Pons (tissue), 1 donor: Measurements from ENCODE around the gene ZBTB20.

Experiments
- DNase-seq: peaks from one replicate; pipeline ENCODE4 v3.0.0-alpha.2; 2016; ENCODE audit warnings: low spot score

The ZBTB20 gene

DNA sequence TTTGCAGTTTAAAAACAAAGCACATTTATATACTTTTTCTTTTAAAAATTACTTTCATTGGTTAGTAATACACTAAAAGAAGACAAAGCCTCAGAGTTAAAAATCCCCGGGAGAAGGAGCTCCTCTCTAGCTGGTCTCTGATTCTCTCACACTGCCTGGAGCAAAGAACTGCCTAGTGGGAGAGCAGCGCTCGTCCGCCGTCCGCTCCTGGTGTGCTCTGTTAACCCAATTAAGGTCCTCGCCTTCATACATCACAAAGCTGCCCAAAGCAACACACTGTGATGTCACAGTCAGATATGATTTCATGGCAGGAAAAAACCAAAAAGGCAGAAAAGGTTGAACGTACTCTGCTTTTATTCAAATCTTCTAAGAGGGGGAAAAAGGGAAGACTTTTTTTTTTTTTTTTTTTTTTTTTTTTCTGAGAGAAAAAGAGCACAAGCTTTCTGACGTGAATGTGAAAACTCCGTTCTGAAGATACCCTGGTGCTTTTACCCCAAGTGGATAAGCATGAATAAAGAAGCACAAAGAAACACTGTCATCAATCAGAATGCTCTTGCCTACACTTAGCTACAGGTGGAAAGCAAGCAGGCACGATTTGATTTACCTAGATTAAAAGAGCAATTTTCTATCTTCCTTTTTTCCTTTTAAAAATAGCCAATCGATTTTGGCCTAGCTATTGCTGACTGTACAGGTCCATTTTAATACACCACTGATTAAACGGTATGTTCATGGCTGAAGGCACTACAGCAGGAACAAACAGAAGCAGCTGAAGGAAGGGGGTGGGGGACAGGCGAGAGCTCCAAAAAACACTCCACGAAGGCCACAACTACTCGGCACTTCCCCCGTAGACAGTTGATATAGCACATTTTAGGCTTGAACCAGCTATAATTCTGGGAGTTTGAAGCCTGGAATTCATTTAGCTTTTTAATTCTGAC is 738.1 kb downstream of the ZBTB20 start:
- DNase-seq = no peak

DNA sequence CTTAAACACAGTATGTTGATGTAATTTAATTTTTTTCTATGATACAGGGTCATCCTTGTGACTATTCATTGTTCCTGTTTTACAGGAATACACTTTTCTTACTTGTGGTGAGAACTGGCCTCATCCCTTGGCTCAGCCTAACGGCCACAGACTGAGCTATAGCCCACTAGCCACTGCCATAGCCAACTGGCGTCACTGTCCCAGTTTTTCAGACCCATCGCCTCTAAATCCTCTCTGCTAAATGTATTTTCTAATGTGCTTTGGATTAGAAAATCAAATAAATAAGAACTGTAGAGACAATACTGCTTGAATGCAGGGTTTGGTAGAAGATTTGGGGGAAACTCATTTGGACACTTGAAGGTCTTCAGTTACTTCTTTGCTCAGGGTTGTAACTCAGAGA is 740.2 kb downstream of the ZBTB20 start:
- no peak for DNase-seq

GRCh38 chr3:114406286-114406685 is 740.8 kb downstream of the ZBTB20 start:
- no peak for DNase-seq

DNA sequence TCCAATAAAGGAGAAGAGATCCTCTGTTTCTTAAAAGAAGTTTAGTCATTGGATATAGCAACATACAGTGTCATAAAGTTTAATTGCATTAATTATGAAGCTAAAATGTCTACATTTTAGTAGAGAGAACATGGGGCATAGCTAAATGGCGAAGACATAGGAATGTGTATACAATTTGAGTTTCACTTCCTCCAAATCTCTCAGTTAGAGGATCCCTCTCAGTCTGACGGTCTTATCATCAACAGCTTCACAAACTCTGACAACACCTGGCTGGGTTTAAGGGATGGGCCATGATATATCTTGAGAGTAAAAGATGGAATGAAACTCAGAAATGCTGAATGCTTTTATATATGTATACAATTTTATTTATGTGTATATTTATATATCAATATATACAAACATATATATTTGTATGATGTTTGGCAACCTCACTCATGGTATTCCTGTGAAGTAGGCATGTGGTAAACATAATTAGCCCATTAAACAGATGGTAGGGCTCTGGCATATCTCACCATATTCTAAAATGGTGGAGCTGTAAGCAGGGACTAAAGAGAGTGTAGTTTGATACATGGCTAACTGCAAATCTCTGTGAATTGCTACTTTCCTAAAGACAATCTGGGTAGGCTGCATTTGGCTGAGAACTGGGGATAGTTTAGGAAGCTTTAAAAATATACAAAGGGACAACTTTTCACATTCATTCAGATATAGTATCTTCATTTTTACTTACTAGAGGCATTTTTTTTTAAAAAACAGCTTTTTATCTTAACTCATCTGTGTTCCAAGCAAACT is 741.7 kb downstream of the ZBTB20 start:
- no peak for DNase-seq

- peak; percentile 79 for DNase-seq
Observed at GRCh38 chr3:114404590-114404989, 742.5 kb downstream of the ZBTB20 start.

GRCh38 chr3:114402838-114403237 is 744.2 kb downstream of the ZBTB20 start:
- no peak for DNase-seq

- no peak for DNase-seq
Observed at GRCh38 chr3:114401346-114401745, 745.7 kb downstream of the ZBTB20 start.

GRCh38 chr3:114400371-114400770 is 746.7 kb downstream of the ZBTB20 start:
- DNase-seq = no peak

DNA sequence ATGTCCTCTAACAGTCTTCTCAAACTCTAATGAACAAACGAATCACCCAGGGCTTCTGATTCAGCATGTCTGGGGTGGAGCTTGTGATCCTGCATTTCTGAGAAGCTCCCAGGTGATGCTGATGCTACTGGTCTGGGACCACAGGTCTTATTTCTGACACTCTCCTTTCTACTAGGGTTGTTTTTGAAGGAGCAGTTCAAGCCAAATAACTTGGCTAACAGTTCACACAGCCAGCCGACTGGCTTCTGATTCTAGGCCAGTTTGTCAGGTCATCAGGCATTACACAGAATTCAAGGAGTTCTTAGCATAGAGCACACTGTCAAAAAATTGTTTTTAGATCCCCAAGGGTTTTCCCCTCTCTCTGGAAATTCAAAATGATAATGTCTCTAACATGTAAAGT is 752.5 kb downstream of the ZBTB20 start:
- DNase-seq = no peak

GRCh38 chr3:114393367-114394072 is 753.6 kb downstream of the ZBTB20 start:
- DNase-seq = no peak

DNA sequence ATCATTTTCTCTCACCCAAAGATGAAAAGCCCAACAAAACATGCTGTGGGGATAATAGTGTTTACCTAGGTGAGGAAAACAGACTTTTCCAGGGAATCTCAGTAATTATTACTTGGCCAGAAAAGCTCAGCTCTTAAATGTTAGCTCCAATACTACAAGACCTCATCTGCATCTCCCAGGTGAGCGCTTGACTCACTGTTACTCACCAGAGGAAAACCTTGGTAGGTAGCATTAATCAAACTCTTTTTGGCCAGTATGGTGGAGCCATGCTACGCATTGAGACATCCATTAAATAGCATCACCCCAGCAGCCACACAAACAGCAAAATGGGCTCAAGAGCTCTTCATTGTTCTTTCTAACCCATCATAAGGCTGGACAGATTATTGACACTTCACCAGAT is 754.3 kb downstream of the ZBTB20 start:
- DNase-seq = no peak

GRCh38 chr3:114389156-114389555 is 757.9 kb downstream of the ZBTB20 start:
- no peak for DNase-seq

- DNase-seq = no peak
Observed at GRCh38 chr3:114384558-114384903, 762.6 kb downstream of the ZBTB20 start.

DNA sequence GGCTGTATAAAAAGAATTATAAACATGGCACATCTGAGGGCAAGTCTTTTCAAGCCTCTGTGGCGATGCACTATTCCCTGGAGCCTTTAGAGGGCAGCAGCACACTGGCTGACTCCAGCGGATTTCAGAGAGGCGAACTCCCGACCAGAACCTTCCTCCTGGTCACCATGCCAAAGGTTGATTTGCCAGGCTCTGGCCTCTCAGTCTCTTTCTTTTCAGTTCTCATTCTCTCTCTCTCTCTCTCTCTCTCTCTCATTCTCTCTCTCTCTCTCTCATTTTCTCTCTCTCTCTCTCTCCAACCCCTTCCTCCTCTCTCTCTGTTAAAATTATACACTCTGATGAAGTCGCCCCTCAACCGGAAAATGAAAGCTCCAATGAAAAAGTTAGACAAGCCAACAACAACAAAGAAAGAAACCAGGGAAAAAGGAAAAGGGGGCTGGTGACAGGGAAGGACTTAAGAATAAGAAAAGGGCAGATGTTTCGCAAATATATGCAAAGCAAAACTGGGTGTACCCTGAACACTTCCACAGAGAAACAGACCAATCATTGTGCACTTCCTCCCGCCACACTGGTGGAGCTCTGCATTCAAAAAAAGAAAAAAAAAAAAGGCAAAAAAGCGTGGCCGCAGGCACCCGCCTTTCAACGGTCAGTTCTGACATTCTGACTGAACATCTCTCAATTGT is 763.1 kb downstream of the ZBTB20 start:
- DNase-seq = peak; percentile 96

GRCh38 chr3:114380233-114380651 is 766.8 kb downstream of the ZBTB20 start:
- DNase-seq = peak; percentile 97

DNA sequence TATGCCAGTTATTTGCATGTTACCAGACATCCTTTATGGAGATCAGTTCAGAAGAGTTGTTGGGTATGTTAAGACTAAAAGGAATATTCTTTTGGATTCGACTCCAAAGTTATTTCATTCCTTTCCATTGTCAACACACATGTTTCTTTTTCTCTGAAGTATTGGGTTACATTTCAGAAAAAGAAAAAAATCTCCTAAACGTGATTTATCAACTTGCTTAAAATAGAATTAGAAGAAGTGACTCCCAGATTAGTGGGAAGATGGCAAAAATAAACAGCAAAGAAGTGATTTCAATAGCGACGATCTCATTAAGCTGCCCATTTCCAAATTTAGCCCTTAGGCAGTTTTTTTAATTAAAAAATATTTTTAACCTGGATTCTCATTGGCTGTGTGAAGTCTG is 767.8 kb downstream of the ZBTB20 start:
- no peak for DNase-seq

- no peak for DNase-seq
Observed at GRCh38 chr3:114378760-114379159, 768.3 kb downstream of the ZBTB20 start.

DNA sequence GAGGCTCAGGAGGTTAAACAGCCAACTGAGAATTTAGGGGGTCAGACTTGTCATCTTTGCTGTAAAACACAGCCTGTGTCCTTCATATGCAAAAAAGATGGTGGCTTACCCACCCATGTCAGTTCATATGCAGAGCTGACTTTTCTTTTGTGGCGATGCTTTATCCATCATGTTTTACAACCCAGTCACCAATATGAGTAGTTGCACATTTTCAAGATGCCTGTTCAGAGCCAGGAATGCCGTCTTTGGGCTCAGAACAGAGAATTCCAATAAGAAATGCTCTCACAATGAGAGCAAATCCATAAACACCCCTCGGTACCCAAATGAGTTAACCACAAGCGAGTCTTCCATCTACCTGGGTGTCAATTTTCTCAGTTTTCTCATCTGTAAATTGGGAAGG is 769.7 kb downstream of the ZBTB20 start:
- DNase-seq = no peak

DNA sequence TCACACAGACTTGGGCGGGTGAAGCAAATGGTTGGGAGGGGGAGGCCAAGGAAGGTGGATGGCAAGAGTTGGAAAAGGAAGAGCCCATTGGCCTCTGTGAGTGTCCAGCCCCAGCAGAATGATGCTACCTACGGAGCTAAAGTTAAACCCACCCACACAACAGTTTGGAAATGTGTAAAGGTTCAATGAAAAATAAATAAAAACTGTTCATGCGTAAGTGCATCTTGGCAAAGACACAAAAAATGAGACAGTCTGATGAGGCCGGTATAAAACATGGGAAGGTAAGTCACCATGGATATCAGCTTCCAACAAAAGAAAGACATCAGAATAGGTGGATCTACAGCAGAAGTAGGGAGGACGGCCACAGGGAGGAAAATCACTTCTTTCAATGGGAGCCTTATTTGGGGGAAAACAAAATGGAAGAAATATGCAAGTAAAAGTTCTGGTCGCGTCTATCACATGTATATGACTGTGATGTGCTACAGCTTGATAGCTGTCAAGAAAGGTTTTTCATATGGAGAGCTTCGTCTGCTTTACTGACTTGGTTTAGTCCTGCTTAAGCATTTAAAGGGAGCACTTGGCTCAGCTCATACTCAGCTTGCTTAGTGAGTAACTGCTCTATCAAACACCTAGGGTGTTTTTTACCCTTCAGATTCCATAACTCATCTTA is 770.4 kb downstream of the ZBTB20 start:
- DNase-seq = no peak

GRCh38 chr3:114375608-114376421 is 771.3 kb downstream of the ZBTB20 start:
- no peak for DNase-seq
